Measurements from ENCODE around the gene SLC27A4.
"Not testable (repeated sequence)": the region's sequence is repeated elsewhere in the genome, so short reads cannot be mapped to it uniquely, and the experiment has no call there.

The SLC27A4 gene

GRCh38 chr9:128322404-128323211 lies 17.7 kb upstream of the SLC27A4 start, which contains the start of the genes COQ4 and TRUB2:
COQ4 (plus strand) TSS chr9:128322839; CDS start chr9:128322859, 20 bp downstream.
TRUB2 (minus strand) TSS chr9:128322447; CDS start chr9:128322408, 39 bp downstream.
- DNase-seq (ENCODE audit: insufficient read length, low spot score) (peak; percentile 91), FAIRE-seq (peak; percentile 89)
- TF ChIP-seq PAX5 (IDR thresholded peaks at IDR 0.05; ENCODE audit: insufficient read depth, low read length, severe bottlenecking) (no peak), POLR2A (IDR thresholded peaks at IDR 0.05; ENCODE audit: low read depth, low read length) (peak; percentile 90), POU2F2 (IDR thresholded peaks at IDR 0.05; ENCODE audit: low read depth, low read length) (peak; percentile 84; the same call in 1 of the 2 replicates), SPI1 (IDR thresholded peaks at IDR 0.05; ENCODE audit: low read depth, low read length) (no peak), TAF1 (IDR thresholded peaks at IDR 0.05; ENCODE audit: low read depth, low read length) (peak; percentile 86), POLR2AphosphoS5 (IDR thresholded peaks at IDR 0.05; ENCODE audit: low read depth, low read length) (peak; percentile 51; the same call in 1 of the 2 replicates)

- no peak for FAIRE-seq
- TF ChIP-seq POLR2AphosphoS5 (IDR thresholded peaks at IDR 0.05; ENCODE audit: low read depth, low read length) (no peak), POU2F2 (IDR thresholded peaks at IDR 0.05; ENCODE audit: low read depth, low read length) (0 out of 2 replicates have a peak, but pooled peaks have one; percentile 2)
- DNase-seq (ENCODE audit: insufficient read length, low spot score) = no peak
Measured at GRCh38 chr9:128323212-128323730, 17.1 kb upstream of the SLC27A4 start.

GRCh38 chr9:128323791-128324190 lies 16.5 kb upstream of the SLC27A4 start:
- DNase-seq (ENCODE audit: insufficient read length, low spot score) (no peak), FAIRE-seq (no peak)
- no peak for TF ChIP-seq TAF1 (IDR thresholded peaks at IDR 0.05; ENCODE audit: low read depth, low read length)
- TF ChIP-seq PAX5 (IDR thresholded peaks at IDR 0.05; ENCODE audit: insufficient read depth, low read length, severe bottlenecking) = no peak
- no peak for TF ChIP-seq POLR2AphosphoS5 (IDR thresholded peaks at IDR 0.05; ENCODE audit: low read depth, low read length)
- TF ChIP-seq POU2F2 (IDR thresholded peaks at IDR 0.05; ENCODE audit: low read depth, low read length) = no peak

GRCh38 chr9:128324401-128324800 lies 15.9 kb upstream of the SLC27A4 start:
- FAIRE-seq (no peak), DNase-seq (ENCODE audit: insufficient read length, low spot score) (no peak)
- TF ChIP-seq PAX5 (IDR thresholded peaks at IDR 0.05; ENCODE audit: insufficient read depth, low read length, severe bottlenecking) = no peak
- TF ChIP-seq POLR2AphosphoS5 (IDR thresholded peaks at IDR 0.05; ENCODE audit: low read depth, low read length) = no peak
- no peak for TF ChIP-seq POU2F2 (IDR thresholded peaks at IDR 0.05; ENCODE audit: low read depth, low read length)
- TF ChIP-seq POLR2A (IDR thresholded peaks at IDR 0.05; ENCODE audit: low read depth, low read length) = no peak
- TF ChIP-seq SPI1 (IDR thresholded peaks at IDR 0.05; ENCODE audit: low read depth, low read length) = no peak
- no peak for TF ChIP-seq TAF1 (IDR thresholded peaks at IDR 0.05; ENCODE audit: low read depth, low read length)

GRCh38 chr9:128325629-128326028 lies 14.7 kb upstream of the SLC27A4 start:
- TF ChIP-seq POLR2AphosphoS5 (IDR thresholded peaks at IDR 0.05; ENCODE audit: low read depth, low read length) (no peak), SPI1 (IDR thresholded peaks at IDR 0.05; ENCODE audit: low read depth, low read length) (no peak), POU2F2 (IDR thresholded peaks at IDR 0.05; ENCODE audit: low read depth, low read length) (no peak), PAX5 (IDR thresholded peaks at IDR 0.05; ENCODE audit: insufficient read depth, low read length, severe bottlenecking) (no peak), TAF1 (IDR thresholded peaks at IDR 0.05; ENCODE audit: low read depth, low read length) (no peak), POLR2A (IDR thresholded peaks at IDR 0.05; ENCODE audit: low read depth, low read length) (no peak)
- FAIRE-seq (no peak), DNase-seq (ENCODE audit: insufficient read length, low spot score) (no peak)

GRCh38 chr9:128333451-128333869 lies 6.9 kb upstream of the SLC27A4 start:
- FAIRE-seq (no peak), DNase-seq (ENCODE audit: insufficient read length, low spot score) (no peak)
- TF ChIP-seq POLR2A (IDR thresholded peaks at IDR 0.05; ENCODE audit: low read depth, low read length) = no peak
- TF ChIP-seq POLR2AphosphoS5 (IDR thresholded peaks at IDR 0.05; ENCODE audit: low read depth, low read length) = no peak
- no peak for TF ChIP-seq TAF1 (IDR thresholded peaks at IDR 0.05; ENCODE audit: low read depth, low read length)
- TF ChIP-seq PAX5 (IDR thresholded peaks at IDR 0.05; ENCODE audit: insufficient read depth, low read length, severe bottlenecking) = no peak
- TF ChIP-seq POU2F2 (IDR thresholded peaks at IDR 0.05; ENCODE audit: low read depth, low read length) = no peak
- TF ChIP-seq SPI1 (IDR thresholded peaks at IDR 0.05; ENCODE audit: low read depth, low read length) = no peak

- no peak for FAIRE-seq
Measured at GRCh38 chr9:128335161-128335560, 5.2 kb upstream of the SLC27A4 start.

GRCh38 chr9:128335914-128336313 lies 4.4 kb upstream of the SLC27A4 start:
- FAIRE-seq = no peak
- no peak for TF ChIP-seq POLR2A (IDR thresholded peaks at IDR 0.05; ENCODE audit: low read depth, low read length)
- no peak for TF ChIP-seq POLR2AphosphoS5 (IDR thresholded peaks at IDR 0.05; ENCODE audit: low read depth, low read length)
- TF ChIP-seq POU2F2 (IDR thresholded peaks at IDR 0.05; ENCODE audit: low read depth, low read length) = no peak
- no peak for TF ChIP-seq PAX5 (IDR thresholded peaks at IDR 0.05; ENCODE audit: insufficient read depth, low read length, severe bottlenecking)
- TF ChIP-seq SPI1 (IDR thresholded peaks at IDR 0.05; ENCODE audit: low read depth, low read length) = no peak
- no peak for TF ChIP-seq TAF1 (IDR thresholded peaks at IDR 0.05; ENCODE audit: low read depth, low read length)
- no peak for DNase-seq (ENCODE audit: insufficient read length, low spot score)

More at GRCh38 chr9:128335161-128335560, 5.2 kb upstream of the SLC27A4 start:
- DNase-seq (ENCODE audit: insufficient read length, low spot score) = no peak
- TF ChIP-seq PAX5 (IDR thresholded peaks at IDR 0.05; ENCODE audit: insufficient read depth, low read length, severe bottlenecking) (no peak), POU2F2 (IDR thresholded peaks at IDR 0.05; ENCODE audit: low read depth, low read length) (no peak), POLR2AphosphoS5 (IDR thresholded peaks at IDR 0.05; ENCODE audit: low read depth, low read length) (no peak), TAF1 (IDR thresholded peaks at IDR 0.05; ENCODE audit: low read depth, low read length) (no peak), POLR2A (IDR thresholded peaks at IDR 0.05; ENCODE audit: low read depth, low read length) (no peak)

- FAIRE-seq (no peak), DNase-seq (ENCODE audit: insufficient read length, low spot score) (no peak)
- TF ChIP-seq TAF1 (IDR thresholded peaks at IDR 0.05; ENCODE audit: low read depth, low read length) (no peak), SPI1 (IDR thresholded peaks at IDR 0.05; ENCODE audit: low read depth, low read length) (no peak), PAX5 (IDR thresholded peaks at IDR 0.05; ENCODE audit: insufficient read depth, low read length, severe bottlenecking) (no peak), POLR2A (IDR thresholded peaks at IDR 0.05; ENCODE audit: low read depth, low read length) (no peak), POU2F2 (IDR thresholded peaks at IDR 0.05; ENCODE audit: low read depth, low read length) (no peak), POLR2AphosphoS5 (IDR thresholded peaks at IDR 0.05; ENCODE audit: low read depth, low read length) (no peak)
Measured at GRCh38 chr9:128337936-128338335, 2.4 kb upstream of the SLC27A4 start.

- FAIRE-seq; DNase-seq (ENCODE audit: insufficient read length, low spot score): not testable (repeated sequence)
Measured at GRCh38 chr9:128338852-128339614, 1.3 kb upstream of the SLC27A4 start.
